Cardiac muscle cell (in vitro differentiated cells and primary cell): Measurements from ENCODE around the gene CD80. TPM values are rescaled to one million over a fixed set of nuclear protein-coding genes. Genes with fewer than 3 reads are reported as not detected.
"Not testable (repeated sequence)": the region's sequence is repeated elsewhere in the genome, so short reads cannot be mapped to it uniquely, and the experiment has no call there.

ENCODE experiments used
- DNase-seq, 2 donors: peaks; one replicate each; pipeline versions ENCODE4 v3.0.0 to v3.0.0-alpha.2; 2010 to 2017; ENCODE audit warnings: low read depth in 1 of 2, low spot score in 1 of 2
- H3K27ac ChIP-seq: fragments of 200-600 bp; sonication (generic); 2 replicates; pipeline ENCODE4 v1.5.1; 2016
- H3K27me3 ChIP-seq: fragments of 200-600 bp; sonication (generic); 2 replicates; pipeline ENCODE4 v1.6.0; 2016; ENCODE audit warnings: control low read depth
- H3K36me3 ChIP-seq: fragments of 200-600 bp; sonication (generic); 2 replicates; pipeline ENCODE4 v1.5.1; 2016; ENCODE audit warnings: control low read depth
- H3K4me1 ChIP-seq: fragments of 200-600 bp; sonication (generic); 2 replicates; pipeline ENCODE4 v1.8.1; 2017; ENCODE audit warnings: low read depth, mild to moderate bottlenecking, mixed run types
- H3K4me3 ChIP-seq: fragments of 200-600 bp; sonication (generic); 2 replicates; pipeline ENCODE4 v1.5.1; 2016; ENCODE audit warnings: mild to moderate bottlenecking
- H3K9me3 ChIP-seq: fragments of 200-600 bp; sonication (generic); 2 replicates; pipeline ENCODE4 v1.5.1; 2017; ENCODE audit warnings: low read depth, mild to moderate bottlenecking, control low read depth
- polyA plus RNA-seq: library from polyadenylated mRNA; unstranded; fragments of >200 nt; fragmentation: Nextera tagmentation; extraction: Ambion mirVana; gene quantifications from 2 replicates; pipeline ENCODE4 v1.2.1, GENCODE V29; 2016
- total RNA-seq: library from RNA; depleted of rRNA; stranded (reverse); fragments of >200 nt; gene quantifications from 2 replicates; pipeline ENCODE4 v1.2.3, GENCODE V29; 2016
- TF ChIP-seq, protein P1 (sequence below): IDR thresholded peaks from 2 replicates; pipeline ENCODE4 v1.5.1; 2012; ENCODE audit warnings: low read depth, mild to moderate bottlenecking, low read length

The CD80 gene
- total and polyA plus RNA-seq, 2 experiments from 2014 or later = 0.39 TPM; not detected in 1

DNA sequence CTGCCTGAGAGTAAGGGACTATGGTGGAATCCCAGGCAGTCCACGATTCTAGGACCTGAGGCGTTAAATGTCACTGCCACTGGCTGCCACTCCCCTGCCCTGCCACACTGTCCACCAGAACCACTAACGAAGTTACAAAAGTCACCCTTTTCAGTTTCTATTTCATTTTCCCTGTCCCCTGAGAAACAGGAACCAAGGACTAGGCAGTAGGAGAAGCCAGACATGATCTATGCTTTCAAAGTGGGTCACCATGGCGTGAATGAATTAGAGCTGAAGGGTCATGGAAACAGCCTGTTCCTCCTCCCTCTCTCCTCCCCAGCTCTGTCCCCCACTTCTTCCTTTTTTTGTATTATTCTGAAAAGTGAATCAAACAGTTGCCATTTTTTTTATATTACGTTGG, 10.8 kb upstream of the CD80 start:
- no peak overlapping the region for H3K4me3 ChIP-seq
- TF ChIP-seq, protein P1, sequence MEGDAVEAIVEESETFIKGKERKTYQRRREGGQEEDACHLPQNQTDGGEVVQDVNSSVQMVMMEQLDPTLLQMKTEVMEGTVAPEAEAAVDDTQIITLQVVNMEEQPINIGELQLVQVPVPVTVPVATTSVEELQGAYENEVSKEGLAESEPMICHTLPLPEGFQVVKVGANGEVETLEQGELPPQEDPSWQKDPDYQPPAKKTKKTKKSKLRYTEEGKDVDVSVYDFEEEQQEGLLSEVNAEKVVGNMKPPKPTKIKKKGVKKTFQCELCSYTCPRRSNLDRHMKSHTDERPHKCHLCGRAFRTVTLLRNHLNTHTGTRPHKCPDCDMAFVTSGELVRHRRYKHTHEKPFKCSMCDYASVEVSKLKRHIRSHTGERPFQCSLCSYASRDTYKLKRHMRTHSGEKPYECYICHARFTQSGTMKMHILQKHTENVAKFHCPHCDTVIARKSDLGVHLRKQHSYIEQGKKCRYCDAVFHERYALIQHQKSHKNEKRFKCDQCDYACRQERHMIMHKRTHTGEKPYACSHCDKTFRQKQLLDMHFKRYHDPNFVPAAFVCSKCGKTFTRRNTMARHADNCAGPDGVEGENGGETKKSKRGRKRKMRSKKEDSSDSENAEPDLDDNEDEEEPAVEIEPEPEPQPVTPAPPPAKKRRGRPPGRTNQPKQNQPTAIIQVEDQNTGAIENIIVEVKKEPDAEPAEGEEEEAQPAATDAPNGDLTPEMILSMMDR = no peak
- no peaks in the 10 kb centered on the region for H3K27me3 ChIP-seq
- H3K9me3 ChIP-seq = no peaks in the 10 kb centered on the region
- no peak for DNase-seq
- H3K4me1 ChIP-seq = no peaks in the 10 kb centered on the region
- no peaks in the 10 kb centered on the region for H3K36me3 ChIP-seq
- H3K27ac ChIP-seq = no peak overlapping the region

DNA sequence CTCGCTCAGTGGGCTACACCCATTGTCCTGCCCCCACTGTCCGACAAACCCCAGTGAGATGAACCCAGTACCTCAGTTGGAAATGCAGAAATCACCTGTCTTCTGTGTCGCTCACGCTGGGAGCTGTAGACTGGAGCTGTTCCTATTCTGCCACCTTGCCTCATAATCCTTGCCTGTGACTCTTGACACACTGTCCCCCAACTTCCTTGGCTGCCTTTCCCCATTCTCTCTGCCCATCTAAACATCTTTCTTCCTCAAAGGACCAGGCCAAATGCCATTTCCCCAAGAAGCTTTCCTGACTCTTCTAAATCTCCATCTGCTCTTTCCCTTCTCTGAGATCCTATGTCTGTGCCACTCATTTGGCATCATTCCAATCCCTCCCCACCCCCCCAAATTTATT, 9.7 kb upstream of the CD80 start:
- Histone ChIP-seq H3K4me3 (no peak overlapping the region), H3K27ac (no peak overlapping the region), H3K27me3 (no peaks in the 10 kb centered on the region), H3K36me3 (no peaks in the 10 kb centered on the region), H3K9me3 (no peaks in the 10 kb centered on the region), H3K4me1 (no peaks in the 10 kb centered on the region)
- DNase-seq = no peak
- TF ChIP-seq, protein P1 = no peak

DNA sequence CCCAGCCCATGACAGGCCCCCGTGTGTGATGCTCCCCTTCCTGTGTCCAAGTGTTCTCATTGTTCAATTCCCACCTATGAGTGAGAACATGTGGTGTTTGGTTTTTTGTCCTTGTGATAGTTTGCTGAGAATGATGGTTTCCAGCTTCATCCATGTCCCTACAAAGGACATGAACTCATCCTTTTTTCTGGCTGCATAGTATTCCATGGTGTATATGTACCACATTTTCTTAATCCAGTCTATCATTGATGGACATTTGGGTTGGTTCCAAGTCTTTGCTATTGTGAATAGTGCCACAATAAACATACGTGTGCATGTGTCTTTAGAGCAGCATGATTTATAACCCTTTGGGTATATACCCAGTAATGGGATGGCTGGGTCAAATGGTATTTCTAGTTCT, 3.9 kb upstream of the CD80 start:
- H3K36me3 ChIP-seq, H3K27ac ChIP-seq, H3K9me3 ChIP-seq, H3K4me3 ChIP-seq, H3K27me3 ChIP-seq, H3K4me1 ChIP-seq, DNase-seq: not testable (repeated sequence)

DNA sequence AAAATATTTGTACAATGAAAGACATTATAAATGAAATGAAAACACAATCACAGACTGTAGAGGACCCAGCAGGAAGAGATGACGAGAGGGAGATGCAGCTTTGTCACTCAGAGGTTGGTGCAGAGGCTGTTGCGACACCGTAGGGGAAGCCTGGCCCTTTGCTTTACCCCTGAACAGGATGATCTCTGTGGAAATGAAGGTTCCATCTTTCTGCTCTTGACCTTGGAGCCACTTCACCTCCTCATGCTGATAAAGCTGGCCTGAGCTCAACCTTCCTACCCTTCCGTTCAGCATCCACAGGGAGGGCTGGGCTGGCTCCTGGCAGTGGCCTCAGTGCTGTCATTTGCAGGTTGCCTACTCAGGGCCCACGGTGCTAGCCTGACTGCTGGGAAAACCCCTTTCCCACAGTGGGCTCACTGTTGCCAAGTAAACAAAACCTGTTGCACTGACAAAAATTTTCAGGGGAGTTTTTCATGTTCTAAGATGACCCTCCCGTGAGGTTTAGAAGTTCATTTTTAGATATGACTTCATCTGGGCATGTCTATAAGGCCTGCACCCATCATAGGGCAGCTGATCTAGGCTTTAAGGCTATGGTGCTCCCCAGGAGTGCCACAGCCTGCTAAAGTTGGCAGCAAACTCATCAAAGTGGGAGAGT, 3.0 kb upstream of the CD80 start:
- no peaks in the 10 kb centered on the region for H3K27me3 ChIP-seq
- no peaks in the 10 kb centered on the region for H3K9me3 ChIP-seq
- no peaks in the 10 kb centered on the region for H3K36me3 ChIP-seq
- H3K27ac ChIP-seq = no peak overlapping the region
- H3K4me1 ChIP-seq = peaks cover 4% of the 10 kb centered on the region
- TF ChIP-seq, protein P1 = no peak
- H3K4me3 ChIP-seq = no peak overlapping the region
- DNase-seq = peak in 1 of 2 donors; percentile 13

DNA sequence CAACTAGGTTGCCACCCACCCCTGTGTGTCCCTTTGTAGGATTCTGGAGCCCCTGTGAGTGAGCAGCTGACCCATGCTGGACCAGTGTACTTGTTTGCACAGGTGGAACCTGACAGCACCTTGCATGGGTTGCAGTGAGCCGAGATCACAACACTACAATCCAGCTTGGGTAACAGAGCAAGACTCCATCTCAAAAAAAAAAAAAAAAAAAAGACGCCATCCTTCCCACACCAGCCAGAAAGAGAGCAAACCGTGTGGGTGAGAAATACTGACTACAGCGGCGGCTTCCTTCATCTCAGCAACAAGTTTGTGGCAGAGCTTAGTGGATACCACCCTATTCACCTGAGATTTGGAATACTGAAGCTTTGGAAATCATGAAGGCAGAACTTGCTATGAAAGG, 746 bp upstream of the CD80 start:
- H3K4me1 ChIP-seq = peaks cover 4% of the 10 kb centered on the region
- no peaks in the 10 kb centered on the region for H3K9me3 ChIP-seq
- no peak overlapping the region for H3K4me3 ChIP-seq
- no peaks in the 10 kb centered on the region for H3K36me3 ChIP-seq
- TF ChIP-seq, protein P1 = no peak
- no peak for DNase-seq
- H3K27ac ChIP-seq = no peak overlapping the region
- H3K27me3 ChIP-seq = no peaks in the 10 kb centered on the region

DNA sequence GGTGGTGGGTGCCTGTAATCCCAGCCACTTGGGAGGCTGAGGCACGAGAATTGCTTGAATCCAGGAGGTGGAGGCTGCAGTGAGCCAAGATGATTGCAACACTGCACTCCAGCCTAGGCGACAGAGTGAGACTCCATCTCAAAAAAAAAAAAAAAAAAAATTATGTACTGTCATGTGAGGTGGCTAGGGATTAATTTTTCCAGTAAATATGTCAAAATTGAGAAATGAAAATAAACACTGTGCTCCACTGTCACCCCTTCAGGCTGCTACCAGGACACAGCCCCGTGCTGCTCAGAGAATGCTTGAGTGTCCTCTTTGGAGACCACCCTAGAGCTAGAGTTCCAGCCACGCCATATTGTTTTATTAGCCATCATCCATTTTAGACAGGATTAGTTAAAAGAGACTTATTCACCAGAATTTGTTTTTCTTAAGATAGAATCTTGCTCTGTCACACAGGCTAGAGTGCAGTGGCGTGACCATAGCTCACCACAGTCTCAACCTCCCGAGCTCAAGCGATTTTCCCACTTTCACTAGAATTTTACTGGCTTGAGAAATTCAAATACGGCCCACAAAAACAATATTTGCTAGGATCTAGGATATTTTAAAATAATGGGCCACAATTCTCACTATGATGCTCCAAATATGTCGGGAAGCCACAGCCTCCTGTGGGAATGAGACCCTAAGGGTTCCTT, 642 bp downstream of the CD80 start:
- no peak for DNase-seq
- no peak overlapping the region for H3K27ac ChIP-seq
- no peaks in the 10 kb centered on the region for H3K36me3 ChIP-seq
- no peak overlapping the region for H3K4me3 ChIP-seq
- no peaks in the 10 kb centered on the region for H3K9me3 ChIP-seq
- TF ChIP-seq, protein P1 = no peak
- peaks cover 4% of the 10 kb centered on the region for H3K4me1 ChIP-seq
- no peaks in the 10 kb centered on the region for H3K27me3 ChIP-seq
